ENCODE data around the gene TESMIN.

DNA sequence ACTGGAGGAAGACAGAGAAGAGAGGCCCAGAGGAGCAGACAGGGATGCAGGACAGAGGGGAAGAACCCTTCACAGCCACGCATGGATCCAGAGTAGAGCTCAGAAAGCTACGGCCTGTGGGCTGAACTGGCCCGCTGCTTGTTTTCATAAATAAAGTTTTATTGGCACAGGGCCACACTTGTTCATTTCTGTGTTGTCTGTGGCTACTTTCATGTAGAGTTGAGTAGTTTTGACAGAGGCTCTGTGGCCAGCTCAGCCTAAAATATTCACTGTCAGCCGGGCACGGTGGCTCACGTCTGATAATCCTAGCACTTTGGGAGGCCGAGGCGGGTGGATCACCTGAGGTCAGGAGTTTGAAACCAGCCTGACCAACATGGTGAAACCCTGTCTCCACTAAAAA, 93.2 kb downstream of the TESMIN start:
- TF ChIP-seq CTCF (IDR thresholded peaks at IDR 0.05; ENCODE audit: low read length) = no peak
- no peak for TF ChIP-seq EZH2 (optimal IDR thresholded peaks at IDR 0.05; ENCODE audit: low read depth, low read length)
